ENCODE measurements around the gene MYBPC2.

The MYBPC2 gene

GRCh38 chr19:50496189-50497021, 63.7 kb downstream of the MYBPC2 start:
- in situ Hi-C loops (cut with HindIII; ENCODE audit: low sequenced_read_pairs) = no loop called here

DNA sequence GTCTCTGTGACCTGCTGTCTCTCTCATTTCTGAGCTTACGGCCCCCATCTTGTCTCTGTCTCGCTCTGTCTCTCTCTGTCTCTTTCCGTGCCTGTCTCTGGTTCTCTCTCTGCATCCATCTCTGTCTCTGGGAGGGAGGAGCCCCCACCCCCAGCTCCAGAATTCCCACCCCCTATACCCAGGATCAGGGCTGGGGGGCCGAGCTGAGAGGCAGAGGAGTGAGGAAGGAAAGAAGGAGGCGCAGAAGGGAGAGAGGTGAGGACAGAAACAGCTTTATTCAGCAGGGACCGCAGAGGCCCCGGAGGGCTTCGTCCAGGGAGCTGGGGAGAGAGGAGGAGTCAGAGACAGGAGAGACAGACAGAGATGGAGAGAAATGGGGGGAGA, 64.3 kb downstream of the MYBPC2 start:
- in situ Hi-C loops (cut with HindIII; ENCODE audit: low sequenced_read_pairs) = no loop called here

- in situ Hi-C loops (cut with HindIII; ENCODE audit: low sequenced_read_pairs) = no loop called here
These were observed 65.7 kb downstream of the MYBPC2 start for GRCh38 chr19:50498219-50499056.

DNA sequence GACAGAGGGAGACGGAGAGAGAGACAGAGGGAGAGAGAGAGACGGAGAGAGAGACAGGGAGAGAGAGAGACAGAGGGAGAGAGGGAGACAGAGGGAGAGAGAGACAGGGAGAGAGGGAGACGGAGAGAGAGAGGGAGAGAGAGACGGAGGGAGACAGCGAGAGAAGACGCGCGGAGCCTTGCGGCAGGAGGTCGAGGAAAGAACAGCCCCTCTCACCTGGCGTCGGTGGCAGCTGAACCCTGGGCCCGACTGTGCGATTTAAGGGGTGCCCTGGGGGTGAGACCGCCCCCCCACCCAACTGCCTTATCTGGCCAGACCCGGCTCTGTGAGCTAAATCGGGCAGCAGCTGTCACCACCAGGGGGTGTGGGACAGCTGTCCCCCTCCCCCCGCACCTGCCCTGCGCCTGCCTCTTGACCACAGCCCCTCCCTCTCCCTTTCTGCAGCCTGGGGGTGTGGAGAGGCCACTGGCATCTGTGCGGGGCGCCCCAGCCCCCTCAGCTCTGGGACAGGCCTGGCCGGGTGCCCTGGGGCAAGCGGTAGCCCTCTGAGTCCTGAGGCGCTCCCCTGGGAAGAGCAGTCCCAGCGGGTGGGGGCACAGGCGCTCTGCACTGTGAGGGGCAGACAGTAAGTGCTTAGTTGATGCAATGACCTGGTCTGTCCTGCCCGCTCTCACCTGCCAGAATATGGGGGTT, 67.5 kb downstream of the MYBPC2 start:
- in situ Hi-C loops (cut with HindIII; ENCODE audit: low sequenced_read_pairs) = no loop called here

DNA sequence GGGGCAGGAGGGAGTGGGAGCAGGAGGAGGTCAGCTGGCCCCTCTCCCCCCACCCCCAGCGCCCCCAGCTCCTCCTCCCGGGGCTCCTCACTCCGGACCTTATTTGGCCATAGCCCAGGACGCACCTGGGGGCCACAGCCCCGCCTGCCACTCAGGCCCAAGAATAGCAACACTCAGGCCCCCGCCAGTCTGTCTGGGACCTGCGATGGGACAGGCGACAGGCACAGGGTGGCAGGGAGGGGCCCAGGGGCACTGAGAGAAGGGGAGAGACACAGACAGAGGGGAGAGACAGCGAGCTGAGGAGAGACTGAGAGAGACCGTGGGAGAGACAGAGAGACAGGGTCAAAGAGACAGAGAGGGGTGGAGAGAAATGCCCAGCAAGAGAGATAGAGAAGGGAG, 68.1 kb downstream of the MYBPC2 start:
- in situ Hi-C loops (cut with HindIII; ENCODE audit: low sequenced_read_pairs) = no loop called here

DNA sequence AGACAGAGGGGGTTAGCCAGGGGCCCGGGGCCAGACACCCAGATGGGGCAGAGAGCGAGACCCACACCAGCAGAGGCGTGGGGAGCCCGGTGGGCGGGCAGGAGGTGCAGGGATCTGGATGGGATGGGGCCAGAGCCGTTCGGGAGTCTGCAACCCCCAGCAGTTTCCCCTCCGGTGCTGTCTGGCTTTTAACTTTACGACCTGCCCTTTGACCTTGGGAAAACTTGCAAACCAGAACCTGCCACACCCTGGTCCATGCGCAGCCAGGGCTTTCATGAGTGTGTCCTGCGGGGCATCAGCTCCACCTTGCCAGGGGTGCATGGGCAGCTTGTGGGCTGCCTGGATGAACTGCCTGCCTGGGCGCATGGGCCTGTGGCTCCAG, 68.5 kb downstream of the MYBPC2 start:
- in situ Hi-C loops (cut with HindIII; ENCODE audit: low sequenced_read_pairs) = no loop called here

GRCh38 chr19:50501568-50502475, 69.1 kb downstream of the MYBPC2 start:
- in situ Hi-C loops (cut with HindIII; ENCODE audit: low sequenced_read_pairs) = no loop called here

- in situ Hi-C loops (cut with HindIII; ENCODE audit: low sequenced_read_pairs) = no loop called here
These were observed 73.3 kb downstream of the MYBPC2 start for GRCh38 chr19:50505856-50506611.

GRCh38 chr19:50506700-50507099, 74.0 kb downstream of the MYBPC2 start:
- in situ Hi-C loops (cut with HindIII; ENCODE audit: low sequenced_read_pairs) = no loop called here

DNA sequence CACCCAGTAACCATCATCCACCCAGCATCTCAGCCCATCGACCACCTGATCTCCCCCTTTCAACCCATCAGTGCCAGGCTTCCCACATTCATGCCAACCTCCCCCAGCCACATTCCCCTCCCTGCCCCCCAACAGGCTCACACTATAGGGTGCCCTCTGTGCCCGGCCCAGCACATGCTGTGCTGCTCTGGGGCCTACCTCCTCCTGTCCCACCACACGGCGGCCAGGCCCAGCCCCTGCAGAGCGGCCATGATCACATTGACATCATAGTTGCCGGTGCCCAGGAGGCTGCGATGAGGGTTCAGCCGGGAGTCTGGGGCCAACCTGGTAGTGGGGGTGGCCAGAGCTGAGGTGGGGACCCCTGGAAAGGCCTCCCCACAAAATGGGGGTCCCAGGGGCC, 74.7 kb downstream of the MYBPC2 start:
- in situ Hi-C loops (cut with HindIII; ENCODE audit: low sequenced_read_pairs) = no loop called here

DNA sequence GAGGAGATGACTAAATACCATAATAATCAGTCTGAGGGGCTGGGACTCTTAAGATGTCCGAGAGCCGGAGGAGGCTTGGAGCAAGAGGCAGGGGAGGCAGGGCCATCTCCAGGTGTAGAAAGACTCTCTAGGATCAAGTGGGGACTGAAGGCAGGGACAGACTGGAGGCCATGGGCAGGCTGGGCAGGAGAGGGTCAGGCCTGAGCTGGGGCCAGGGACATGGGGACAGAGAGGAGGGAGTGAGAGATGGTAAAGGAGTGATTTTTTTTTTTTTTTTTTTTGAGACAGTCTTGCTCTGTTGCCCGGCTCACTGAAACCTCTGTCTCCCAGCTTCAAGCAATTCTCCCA, 76.1 kb downstream of the MYBPC2 start:
- in situ Hi-C loops (cut with HindIII; ENCODE audit: low sequenced_read_pairs) = no loop called here

GRCh38 chr19:50509366-50509765, 76.7 kb downstream of the MYBPC2 start:
- in situ Hi-C loops (cut with HindIII; ENCODE audit: low sequenced_read_pairs) = no loop called here

- in situ Hi-C loops (cut with HindIII; ENCODE audit: low sequenced_read_pairs) = no loop called here
These were observed 77.5 kb downstream of the MYBPC2 start for GRCh38 chr19:50510121-50510670.

DNA sequence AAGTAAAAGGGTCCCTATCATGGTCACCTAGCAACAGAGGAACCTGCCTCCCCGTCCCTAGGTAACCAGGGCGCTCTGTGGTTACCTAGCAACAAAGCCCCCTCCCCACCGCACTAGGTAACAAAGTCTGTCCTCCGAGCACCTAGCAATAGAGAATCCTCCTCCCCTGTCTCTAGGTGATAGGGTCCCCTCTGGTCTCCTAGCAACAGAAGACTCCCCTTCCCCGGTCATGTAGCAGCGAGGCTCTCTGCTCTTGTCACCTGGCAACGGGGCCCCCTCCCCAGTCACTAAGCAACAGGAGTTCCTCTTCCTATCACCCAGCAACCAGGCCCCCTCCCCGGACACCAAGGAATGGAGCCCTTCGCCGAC, 78.0 kb downstream of the MYBPC2 start:
- in situ Hi-C loops (cut with HindIII; ENCODE audit: low sequenced_read_pairs) = no loop called here

DNA sequence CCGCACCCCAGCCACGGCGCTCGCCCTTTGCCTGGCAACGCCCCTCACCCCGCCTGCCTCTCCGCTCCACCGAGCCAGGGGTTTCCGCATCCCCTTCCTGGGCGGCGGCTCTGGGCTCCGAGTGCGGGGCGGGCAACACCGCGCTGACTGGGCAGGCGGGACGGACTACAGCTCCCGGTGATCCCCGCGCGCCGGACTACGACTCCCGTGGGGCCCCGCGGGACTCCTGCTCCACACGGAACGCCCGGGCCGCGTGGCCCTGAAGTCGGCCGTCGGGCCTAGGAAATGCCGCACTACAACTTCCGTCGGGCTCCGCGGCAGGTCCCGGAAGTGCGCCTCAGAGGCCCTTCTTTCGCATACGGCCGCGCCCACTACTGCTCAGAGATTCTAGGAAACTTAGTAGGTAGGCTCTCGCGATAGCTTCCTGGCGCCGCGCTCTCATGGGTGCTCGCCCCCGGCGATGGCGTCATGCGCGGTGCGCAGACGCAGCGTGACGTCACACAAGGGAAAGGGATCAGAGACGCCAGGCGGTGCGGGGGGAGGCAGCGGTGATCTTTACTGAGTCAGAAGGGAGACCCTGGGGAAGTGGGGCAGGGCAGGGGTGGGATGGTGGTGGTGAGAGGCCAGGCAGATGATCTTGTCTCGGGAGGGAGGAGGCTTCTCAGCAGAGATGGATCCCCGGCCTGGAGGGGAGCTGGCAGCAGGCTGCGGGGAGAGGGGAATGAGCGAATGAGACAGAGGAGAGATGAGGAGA, 78.6 kb downstream of the MYBPC2 start, which contains the start of gene JOSD2:
Gene JOSD2, minus strand, starts transcription at position 123 of the 754 bp plus-strand sequence. CDS start 760 bp downstream, outside the sequence.
- in situ Hi-C loops (cut with HindIII; ENCODE audit: low sequenced_read_pairs) = no loop called here

GRCh38 chr19:50512112-50512998, 79.7 kb downstream of the MYBPC2 start:
- in situ Hi-C loops (cut with HindIII; ENCODE audit: low sequenced_read_pairs) = no loop called here

DNA sequence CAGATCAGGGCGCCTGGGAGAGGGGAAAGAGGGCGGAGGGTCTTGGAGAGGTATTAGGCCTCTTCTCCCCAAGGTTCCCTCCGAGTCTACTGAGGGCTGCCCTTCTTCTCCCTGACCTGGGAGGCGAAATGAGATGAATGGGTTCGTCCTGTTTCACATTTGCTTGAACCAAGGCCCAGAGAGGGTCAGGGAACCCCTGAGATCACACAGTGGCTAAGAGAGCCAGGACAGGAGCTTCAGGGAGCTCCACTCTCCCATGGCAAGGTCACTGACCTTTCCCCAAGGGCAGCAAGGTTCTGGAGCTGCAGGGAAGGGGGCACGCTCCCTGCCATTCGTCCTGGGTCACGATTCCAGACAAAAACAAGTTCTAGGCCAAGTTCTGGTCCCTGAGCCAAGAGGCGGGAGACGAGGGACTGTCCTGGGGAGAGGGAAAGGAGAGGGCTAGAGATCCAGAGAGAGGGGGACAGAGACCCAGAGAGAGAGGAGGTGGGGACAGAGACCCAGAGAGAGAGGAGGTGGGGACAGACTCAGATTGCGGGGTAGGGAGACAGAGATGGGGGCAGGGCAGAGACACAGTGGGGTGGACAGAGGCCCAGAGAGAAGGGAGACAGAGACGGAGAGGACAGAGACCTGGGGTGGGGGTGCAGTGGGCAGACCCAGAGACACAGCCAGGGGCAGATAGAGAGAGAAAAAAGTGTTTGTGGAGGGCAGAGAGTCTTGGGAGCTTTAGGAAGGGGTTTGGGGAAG, 80.5 kb downstream of the MYBPC2 start:
- in situ Hi-C loops (cut with HindIII; ENCODE audit: low sequenced_read_pairs) = no loop called here
